A549 treated with CpdA at 1 μM for 4 hours (cell line): Measurements from ENCODE around the gene GLDC. TPM values are rescaled to one million over a fixed set of nuclear protein-coding genes. Genes with fewer than 3 reads are reported as not detected.

ENCODE experiments used
- total RNA-seq: library from RNA; stranded (reverse); fragments of 200-300 nt; extraction: Qiagen RNA extraction; gene quantifications from 5 replicates; pipeline ENCODE4 v1.2.3, GENCODE V29; 2022; ENCODE audit warnings: low read depth

The GLDC gene
- total RNA-seq: 12.7 to 17.4 TPM (median 13.3 TPM) in 5 replicates

GRCh38 chr9:6645355-6646292 lies at the start of gene GLDC:
GLDC (minus strand) TSS chr9:6645729; CDS start chr9:6645499, 230 bp downstream.

Other genes with a start within 250 kb of the GLDC start
- 26.6 to 33.8 TPM (median 31.6 TPM) in 5 replicates for gene UHRF2, start 232.5 kb downstream of the GLDC start, total RNA-seq
- gene KDM4C, start 112.2 kb upstream of the GLDC start, total RNA-seq: 8.6 to 11.5 TPM (median 10.1 TPM) in 5 replicates